GM23338 (cell line): ENCODE measurements around the gene TMEM8B. TPM values are rescaled to one million over a fixed set of nuclear protein-coding genes. Genes with fewer than 3 reads are reported as not detected.

Experiments used
- ATAC-seq: fragments of 200-7000 bp; cut with Tn5 transposase; 3 replicates; pipeline ENCODE4 v1.9.1; 2020
- DNase-seq: peaks from one replicate; pipeline ENCODE4 v3.0.0-alpha.2; 2015; ENCODE audit warnings: low spot score
- H2AFZ ChIP-seq: fragments of 200-600 bp; sonication (generic); 2 replicates; pipeline ENCODE4 v1.8.0; 2016; ENCODE audit warnings: antibody characterized with exemption, mild to moderate bottlenecking, moderate library complexity
- H3F3A ChIP-seq: fragments of 200-600 bp; sonication (generic); replicated peaks from 2 replicates; pipeline ENCODE4 v1.8.0; 2017; ENCODE audit warnings: antibody characterized with exemption, mixed run types, low read depth
- H3K27ac ChIP-seq: fragments of 200-600 bp; sonication (generic); 2 replicates; pipeline ENCODE4 v1.6.1; 2016; ENCODE audit warnings: low read depth
- H3K27me3 ChIP-seq: fragments of 200-600 bp; sonication (generic); 2 replicates; pipeline ENCODE4 v1.8.0; 2016; ENCODE audit warnings: mild to moderate bottlenecking, mixed run types, moderate library complexity; ENCODE audit not compliant: insufficient read depth
- H3K36me3 ChIP-seq: fragments of 200-600 bp; sonication (generic); 2 replicates; pipeline ENCODE4 v1.8.0; 2016; ENCODE audit warnings: mild to moderate bottlenecking; ENCODE audit not compliant: insufficient read depth
- H3K4me1 ChIP-seq: fragments of 200-600 bp; sonication (generic); 2 replicates; pipeline ENCODE4 v1.8.0; 2016; ENCODE audit warnings: mild to moderate bottlenecking, moderate library complexity; ENCODE audit not compliant: insufficient read depth
- H3K4me2 ChIP-seq: fragments of 200-600 bp; sonication (generic); 2 replicates; pipeline ENCODE4 v1.7.1; 2017; ENCODE audit warnings: mixed run types
- H3K4me3 ChIP-seq: fragments of 200-600 bp; sonication (generic); 2 replicates; pipeline ENCODE4 v1.6.1; 2016; ENCODE audit warnings: mixed run types
- H3K79me2 ChIP-seq: fragments of 200-600 bp; sonication (generic); replicated peaks from 2 replicates; pipeline ENCODE4 v1.8.0; 2017; ENCODE audit warnings: mild to moderate bottlenecking; ENCODE audit not compliant: insufficient read depth
- H3K9me2 ChIP-seq: fragments of 200-600 bp; sonication (generic); 2 replicates; pipeline ENCODE4 v1.8.0; 2017; ENCODE audit not compliant: insufficient read depth
- H4K20me1 ChIP-seq: fragments of 200-600 bp; sonication (generic); replicated peaks from 2 replicates; pipeline ENCODE4 v1.8.0; 2017; ENCODE audit warnings: mild to moderate bottlenecking; ENCODE audit not compliant: insufficient read depth
- H3K27ac Mint-ChIP-seq: 2 replicates; pipeline ENCODE4 v1.8.0; 2020; ENCODE audit warnings: inconsistent platforms, mild to moderate bottlenecking, moderate library complexity, mixed read lengths
- H3K27me3 Mint-ChIP-seq: 3 replicates; pipeline ENCODE4 v1.8.0; 2022; ENCODE audit warnings: low read depth, mild to moderate bottlenecking, moderate library complexity, mixed read lengths, inconsistent platforms; ENCODE audit not compliant: insufficient read depth, poor library complexity
- H3K36me3 Mint-ChIP-seq: 3 replicates; pipeline ENCODE4 v1.8.0; 2021; ENCODE audit warnings: low read depth, mild to moderate bottlenecking, inconsistent platforms, moderate library complexity, mixed read lengths
- H3K4me1 Mint-ChIP-seq: 3 replicates; pipeline ENCODE4 v1.8.0; 2020; ENCODE audit warnings: mild to moderate bottlenecking, inconsistent platforms, mixed read lengths
- H3K4me3 Mint-ChIP-seq: 3 replicates; pipeline ENCODE4 v1.8.0; 2021; ENCODE audit warnings: moderate library complexity, mild to moderate bottlenecking, inconsistent platforms, mixed read lengths
- H3K9me3 Mint-ChIP-seq: 3 replicates; pipeline ENCODE4 v1.8.0; 2020; ENCODE audit warnings: moderate library complexity, mild to moderate bottlenecking, inconsistent platforms, mixed read lengths
- CREB1 ChIP-seq: fragments of 250-450 bp; sonication (Bioruptor Pico); IDR thresholded peaks from 2 replicates; pipeline ENCODE4 v1.5.0; 2020; ENCODE audit warnings: low read depth, mild to moderate bottlenecking, moderate library complexity
- JUNB ChIP-seq: IDR thresholded peaks from one replicate; pipeline ENCODE4 v1.6.1; 2016; ENCODE audit warnings: antibody characterized with exemption; ENCODE audit not compliant: unreplicated experiment
- NANOG ChIP-seq: IDR thresholded peaks from 2 replicates; pipeline ENCODE4 v1.6.1; 2016; ENCODE audit warnings: antibody characterized with exemption, borderline replicate concordance
- STAT1 ChIP-seq: IDR thresholded peaks from one replicate; pipeline ENCODE4 v1.6.1; 2016; ENCODE audit warnings: antibody characterized with exemption; ENCODE audit not compliant: unreplicated experiment
- ZNF114 ChIP-seq: fragments of 250-450 bp; sonication (Bioruptor Pico); IDR thresholded peaks from 2 replicates; pipeline ENCODE4 v1.5.0; 2020; ENCODE audit warnings: mild to moderate bottlenecking, moderate library complexity
- ZNF331 ChIP-seq: fragments of 250-450 bp; sonication (Bioruptor Pico); IDR thresholded peaks from 2 replicates; pipeline ENCODE4 v1.5.0; 2020; ENCODE audit warnings: low read depth, mild to moderate bottlenecking, moderate library complexity
- long read RNA-seq: library from polyadenylated mRNA; unstranded; transcript quantifications from one replicate; pipeline ENCODE4 v2.0.0, GENCODE V29; 2020; ENCODE audit not compliant: unreplicated experiment
- polyA plus RNA-seq: library from polyadenylated mRNA; unstranded; fragments of >200 nt; fragmentation: Nextera tagmentation; extraction: Ambion mirVana; gene quantifications from 2 replicates; pipeline ENCODE4 v1.2.1, GENCODE V29; 2016
- total RNA-seq: library from RNA; depleted of rRNA; stranded (reverse); fragments of >200 nt; shearing (Covaris generic); gene quantifications from 2 replicates; pipeline ENCODE4 v1.2.3, GENCODE V29; 2014; rRNA removed
- TF ChIP-seq, protein P1 (sequence below): fragments of 250-450 bp; sonication (Bioruptor Pico); IDR thresholded peaks from 2 replicates; pipeline ENCODE4 v1.5.0; 2020; ENCODE audit warnings: mild to moderate bottlenecking, moderate library complexity
- TF ChIP-seq, protein P2 (sequence below), 2 experiments: fragments of 200-600 bp in 1 of 2; sonication (generic) in 1 of 2; conservative IDR thresholded peaks; 2 replicates each; pipeline versions ENCODE4 v1.5.1 to v1.6.1; 2016 to 2017; ENCODE audit warnings: antibody characterized with exemption in 2 of 2, low read depth in 2 of 2, mild to moderate bottlenecking in 2 of 2, moderate library complexity in 1 of 2

The TMEM8B gene, protein sequence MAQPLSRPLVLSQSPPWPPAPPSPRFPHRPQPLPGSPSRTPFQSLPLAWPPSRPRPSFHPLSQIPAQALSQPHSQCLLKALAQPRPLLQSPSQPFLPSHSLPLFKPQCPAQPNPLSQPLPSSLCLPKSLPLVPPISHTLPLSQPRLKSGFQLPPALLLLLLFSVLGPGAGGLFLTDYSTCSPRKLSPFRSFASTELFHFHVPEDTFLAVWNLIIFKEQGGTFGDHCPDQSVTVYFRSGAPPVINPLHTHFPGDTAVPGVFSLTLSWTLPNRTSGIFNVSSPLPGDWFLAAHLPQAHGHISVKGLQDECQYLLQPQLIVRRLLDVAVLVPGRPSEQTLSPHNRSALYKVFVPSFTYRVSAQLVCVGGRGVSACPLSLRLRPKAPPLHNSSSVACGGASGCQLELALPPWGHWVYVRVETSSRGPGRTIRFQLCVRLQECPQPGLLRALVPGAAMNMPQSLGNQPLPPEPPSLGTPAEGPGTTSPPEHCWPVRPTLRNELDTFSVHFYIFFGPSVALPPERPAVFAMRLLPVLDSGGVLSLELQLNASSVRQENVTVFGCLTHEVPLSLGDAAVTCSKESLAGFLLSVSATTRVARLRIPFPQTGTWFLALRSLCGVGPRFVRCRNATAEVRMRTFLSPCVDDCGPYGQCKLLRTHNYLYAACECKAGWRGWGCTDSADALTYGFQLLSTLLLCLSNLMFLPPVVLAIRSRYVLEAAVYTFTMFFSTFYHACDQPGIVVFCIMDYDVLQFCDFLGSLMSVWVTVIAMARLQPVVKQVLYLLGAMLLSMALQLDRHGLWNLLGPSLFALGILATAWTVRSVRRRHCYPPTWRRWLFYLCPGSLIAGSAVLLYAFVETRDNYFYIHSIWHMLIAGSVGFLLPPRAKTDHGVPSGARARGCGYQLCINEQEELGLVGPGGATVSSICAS
- total RNA-seq (5.5 and 7.5 TPM in 2 replicates), polyA plus RNA-seq (3.6 and 4.2 TPM in 2 replicates)
- long read RNA-seq, partial matches to known transcripts = 4 of 5 reads
- long read RNA-seq, other reads (novel, unspliced or antisense) = 1 of 5 reads

DNA sequence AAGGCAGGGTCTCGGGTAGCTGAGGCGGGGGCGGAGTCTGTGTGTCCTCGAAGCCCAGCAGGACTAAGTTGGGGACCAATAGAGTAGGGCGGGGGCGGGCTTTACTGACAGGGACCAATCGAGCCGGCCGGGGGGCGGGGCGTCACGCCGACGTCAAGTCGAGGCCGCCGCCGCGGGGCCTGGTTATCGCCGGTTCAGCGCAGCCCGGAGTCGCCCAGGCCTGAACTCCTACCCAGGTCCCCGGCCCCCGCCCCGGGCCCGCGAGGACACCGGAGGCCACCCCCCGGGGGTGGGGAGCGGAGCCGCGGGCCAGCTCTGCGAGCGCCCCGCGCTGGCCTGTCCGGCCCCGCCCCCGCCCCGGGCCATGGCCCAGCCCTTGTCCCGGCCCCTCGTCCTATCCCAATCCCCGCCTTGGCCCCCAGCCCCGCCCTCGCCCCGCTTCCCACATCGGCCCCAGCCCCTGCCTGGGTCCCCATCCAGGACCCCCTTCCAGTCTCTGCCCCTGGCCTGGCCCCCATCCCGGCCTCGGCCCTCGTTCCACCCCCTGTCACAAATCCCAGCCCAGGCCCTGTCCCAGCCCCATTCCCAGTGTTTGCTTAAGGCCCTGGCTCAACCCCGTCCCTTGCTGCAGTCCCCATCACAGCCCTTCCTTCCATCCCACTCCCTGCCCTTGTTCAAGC lies at the start of gene TMEM8B:
TMEM8B (plus strand) TSS at position 145 of the 680 bp plus-strand sequence; CDS start at position 365, 220 bp downstream.
- peak; percentile 90 for ATAC-seq

DNA sequence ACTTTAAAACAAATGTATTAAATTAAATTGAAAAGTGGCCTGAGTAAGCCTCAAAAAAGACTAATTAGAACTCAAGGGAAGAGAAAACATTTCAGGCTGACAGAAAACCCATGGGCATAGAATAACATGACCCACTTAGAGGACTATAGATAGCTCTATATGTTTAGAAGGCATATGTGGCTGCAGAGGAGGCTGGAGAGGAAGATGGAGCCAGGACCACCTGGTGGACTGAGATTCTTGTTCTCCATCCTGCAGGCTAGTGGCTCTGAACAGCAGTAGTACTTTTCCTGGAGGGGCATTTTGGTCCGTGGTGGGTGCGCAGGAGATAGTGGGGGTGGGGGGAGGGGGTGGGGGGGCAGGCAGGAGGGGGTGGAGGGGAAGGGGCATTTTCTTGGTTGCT lies 48.0 kb upstream of the TMEM8B start:
- Mint-ChIP-seq H3K27me3 (no peaks in the 10 kb centered on the region), H3K9me3 (no peaks in the 10 kb centered on the region), H3K4me3 (no peak overlapping the region), H3K27ac (no peak overlapping the region), H3K36me3 (peaks cover 12% of the 10 kb centered on the region), H3K4me1 (peaks cover 2% of the 10 kb centered on the region; the same call in 2 of the 3 replicates)
- Histone ChIP-seq H3K4me1 (peaks cover 3% of the 10 kb centered on the region), H3K4me3 (no peak overlapping the region), H3K27ac (no peak overlapping the region), H2AFZ (no peak overlapping the region), H3K36me3 (no peaks in the 10 kb centered on the region), H3K79me2 (no peaks in the 10 kb centered on the region), H3K27me3 (no peaks in the 10 kb centered on the region), H3K9me2 (no peaks in the 10 kb centered on the region), H3F3A (no peaks in the 10 kb centered on the region), H4K20me1 (0 out of 2 replicates have a peak, but pooled peaks cover 3% of the 10 kb centered on the region), H3K4me2 (no peak overlapping the region)
- ATAC-seq = no peak
- no peak for DNase-seq
- TF ChIP-seq, protein P1, sequence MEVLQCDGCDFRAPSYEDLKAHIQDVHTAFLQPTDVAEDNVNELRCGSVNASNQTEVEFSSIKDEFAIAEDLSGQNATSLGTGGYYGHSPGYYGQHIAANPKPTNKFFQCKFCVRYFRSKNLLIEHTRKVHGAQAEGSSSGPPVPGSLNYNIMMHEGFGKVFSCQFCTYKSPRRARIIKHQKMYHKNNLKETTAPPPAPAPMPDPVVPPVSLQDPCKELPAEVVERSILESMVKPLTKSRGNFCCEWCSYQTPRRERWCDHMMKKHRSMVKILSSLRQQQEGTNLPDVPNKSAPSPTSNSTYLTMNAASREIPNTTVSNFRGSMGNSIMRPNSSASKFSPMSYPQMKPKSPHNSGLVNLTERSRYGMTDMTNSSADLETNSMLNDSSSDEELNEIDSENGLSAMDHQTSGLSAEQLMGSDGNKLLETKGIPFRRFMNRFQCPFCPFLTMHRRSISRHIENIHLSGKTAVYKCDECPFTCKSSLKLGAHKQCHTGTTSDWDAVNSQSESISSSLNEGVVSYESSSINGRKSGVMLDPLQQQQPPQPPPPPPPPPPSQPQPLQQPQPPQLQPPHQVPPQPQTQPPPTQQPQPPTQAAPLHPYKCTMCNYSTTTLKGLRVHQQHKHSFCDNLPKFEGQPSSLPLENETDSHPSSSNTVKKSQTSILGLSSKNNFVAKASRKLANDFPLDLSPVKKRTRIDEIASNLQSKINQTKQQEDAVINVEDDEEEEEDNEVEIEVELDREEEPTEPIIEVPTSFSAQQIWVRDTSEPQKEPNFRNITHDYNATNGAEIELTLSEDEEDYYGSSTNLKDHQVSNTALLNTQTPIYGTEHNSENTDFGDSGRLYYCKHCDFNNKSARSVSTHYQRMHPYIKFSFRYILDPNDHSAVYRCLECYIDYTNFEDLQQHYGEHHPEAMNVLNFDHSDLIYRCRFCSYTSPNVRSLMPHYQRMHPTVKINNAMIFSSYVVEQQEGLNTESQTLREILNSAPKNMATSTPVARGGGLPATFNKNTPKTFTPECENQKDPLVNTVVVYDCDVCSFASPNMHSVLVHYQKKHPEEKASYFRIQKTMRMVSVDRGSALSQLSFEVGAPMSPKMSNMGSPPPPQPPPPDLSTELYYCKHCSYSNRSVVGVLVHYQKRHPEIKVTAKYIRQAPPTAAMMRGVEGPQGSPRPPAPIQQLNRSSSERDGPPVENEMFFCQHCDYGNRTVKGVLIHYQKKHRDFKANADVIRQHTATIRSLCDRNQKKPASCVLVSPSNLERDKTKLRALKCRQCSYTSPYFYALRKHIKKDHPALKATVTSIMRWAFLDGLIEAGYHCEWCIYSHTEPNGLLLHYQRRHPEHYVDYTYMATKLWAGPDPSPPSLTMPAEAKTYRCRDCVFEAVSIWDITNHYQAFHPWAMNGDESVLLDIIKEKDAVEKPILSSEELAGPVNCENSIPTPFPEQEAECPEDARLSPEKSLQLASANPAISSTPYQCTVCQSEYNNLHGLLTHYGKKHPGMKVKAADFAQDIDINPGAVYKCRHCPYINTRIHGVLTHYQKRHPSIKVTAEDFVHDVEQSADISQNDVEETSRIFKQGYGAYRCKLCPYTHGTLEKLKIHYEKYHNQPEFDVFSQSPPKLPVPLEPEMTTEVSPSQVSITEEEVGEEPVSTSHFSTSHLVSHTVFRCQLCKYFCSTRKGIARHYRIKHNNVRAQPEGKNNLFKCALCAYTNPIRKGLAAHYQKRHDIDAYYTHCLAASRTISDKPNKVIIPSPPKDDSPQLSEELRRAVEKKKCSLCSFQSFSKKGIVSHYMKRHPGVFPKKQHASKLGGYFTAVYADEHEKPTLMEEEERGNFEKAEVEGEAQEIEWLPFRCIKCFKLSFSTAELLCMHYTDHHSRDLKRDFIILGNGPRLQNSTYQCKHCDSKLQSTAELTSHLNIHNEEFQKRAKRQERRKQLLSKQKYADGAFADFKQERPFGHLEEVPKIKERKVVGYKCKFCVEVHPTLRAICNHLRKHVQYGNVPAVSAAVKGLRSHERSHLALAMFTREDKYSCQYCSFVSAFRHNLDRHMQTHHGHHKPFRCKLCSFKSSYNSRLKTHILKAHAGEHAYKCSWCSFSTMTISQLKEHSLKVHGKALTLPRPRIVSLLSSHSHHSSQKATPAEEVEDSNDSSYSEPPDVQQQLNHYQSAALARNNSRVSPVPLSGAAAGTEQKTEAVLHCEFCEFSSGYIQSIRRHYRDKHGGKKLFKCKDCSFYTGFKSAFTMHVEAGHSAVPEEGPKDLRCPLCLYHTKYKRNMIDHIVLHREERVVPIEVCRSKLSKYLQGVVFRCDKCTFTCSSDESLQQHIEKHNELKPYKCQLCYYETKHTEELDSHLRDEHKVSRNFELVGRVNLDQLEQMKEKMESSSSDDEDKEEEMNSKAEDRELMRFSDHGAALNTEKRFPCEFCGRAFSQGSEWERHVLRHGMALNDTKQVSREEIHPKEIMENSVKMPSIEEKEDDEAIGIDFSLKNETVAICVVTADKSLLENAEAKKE (CRISPR knock-in tag) = no peak
- TF ChIP-seq ZNF114 (CRISPR knock-in tag) = no peak
- no peak for TF ChIP-seq STAT1
- TF ChIP-seq JUNB = no peak
- TF ChIP-seq, protein P2, sequence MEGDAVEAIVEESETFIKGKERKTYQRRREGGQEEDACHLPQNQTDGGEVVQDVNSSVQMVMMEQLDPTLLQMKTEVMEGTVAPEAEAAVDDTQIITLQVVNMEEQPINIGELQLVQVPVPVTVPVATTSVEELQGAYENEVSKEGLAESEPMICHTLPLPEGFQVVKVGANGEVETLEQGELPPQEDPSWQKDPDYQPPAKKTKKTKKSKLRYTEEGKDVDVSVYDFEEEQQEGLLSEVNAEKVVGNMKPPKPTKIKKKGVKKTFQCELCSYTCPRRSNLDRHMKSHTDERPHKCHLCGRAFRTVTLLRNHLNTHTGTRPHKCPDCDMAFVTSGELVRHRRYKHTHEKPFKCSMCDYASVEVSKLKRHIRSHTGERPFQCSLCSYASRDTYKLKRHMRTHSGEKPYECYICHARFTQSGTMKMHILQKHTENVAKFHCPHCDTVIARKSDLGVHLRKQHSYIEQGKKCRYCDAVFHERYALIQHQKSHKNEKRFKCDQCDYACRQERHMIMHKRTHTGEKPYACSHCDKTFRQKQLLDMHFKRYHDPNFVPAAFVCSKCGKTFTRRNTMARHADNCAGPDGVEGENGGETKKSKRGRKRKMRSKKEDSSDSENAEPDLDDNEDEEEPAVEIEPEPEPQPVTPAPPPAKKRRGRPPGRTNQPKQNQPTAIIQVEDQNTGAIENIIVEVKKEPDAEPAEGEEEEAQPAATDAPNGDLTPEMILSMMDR (conservative IDR thresholded peaks at IDR 0.05; ENCODE audit: low read depth in 2 of 2) = no peak
- TF ChIP-seq NANOG = no peak
- TF ChIP-seq ZNF331 = no peak

More for the DNA sequence above, at the start of gene TMEM8B:
- Histone ChIP-seq H4K20me1 (no peaks in the 10 kb centered on the region), H3K4me2 (peak within 1 kb of the TSS; percentile 99), H3F3A (0 out of 2 replicates have a peak, but pooled peaks cover 6% of the 10 kb centered on the region), H3K36me3 (no peaks in the 10 kb centered on the region), H3K27me3 (no peaks in the 10 kb centered on the region), H2AFZ (peak within 1 kb of the TSS; percentile 100), H3K4me1 (peaks cover 9% of the 10 kb centered on the region; the same call in 1 of the 2 replicates), H3K27ac (peak within 1 kb of the TSS; percentile 95), H3K4me3 (peak within 1 kb of the TSS; percentile 88), H3K79me2 (no peaks in the 10 kb centered on the region), H3K9me2 (no peaks in the 10 kb centered on the region)
- TF ChIP-seq JUNB (no peak), CREB1 (CRISPR knock-in tag) (peak; percentile 86)
- peaks cover 27% of the 10 kb centered on the region for H3K4me1 Mint-ChIP-seq
- H3K27me3 Mint-ChIP-seq = peaks cover 11% of the 10 kb centered on the region
- H3K36me3 Mint-ChIP-seq = no peaks in the 10 kb centered on the region
- DNase-seq = peak; percentile 100
- peak within 1 kb of the TSS; percentile 87 for H3K27ac Mint-ChIP-seq
- peak within 1 kb of the TSS; percentile 85 for H3K4me3 Mint-ChIP-seq
- H3K9me3 Mint-ChIP-seq = no peaks in the 10 kb centered on the region; the same call in 2 of the 3 replicates
